NCI-H146 treated with DMSO at 0.1 percent for 48 hours (cell line): Measurements from ENCODE around the gene ATXN7.

Source experiments
- DNase-seq: peaks from one replicate; lab custom pipeline; 2025; ENCODE audit not compliant: unreplicated experiment; lab: John Stamatoyannopoulos, UW

Gene ATXN7

GRCh38 chr3:63932509-63933212, 69.0 kb downstream of the ATXN7 start:
- no peak for DNase-seq

GRCh38 chr3:63933459-63933858, 69.8 kb downstream of the ATXN7 start:
- DNase-seq, result no peak

- no peak for DNase-seq
These were observed 70.6 kb downstream of the ATXN7 start for GRCh38 chr3:63934041-63934866.

- DNase-seq, result no peak
These were observed 73.3 kb downstream of the ATXN7 start for GRCh38 chr3:63936925-63937324.

- DNase-seq, result no peak
These were observed 74.3 kb downstream of the ATXN7 start for GRCh38 chr3:63937661-63938651.

- DNase-seq, result no peak
These were observed 76.7 kb downstream of the ATXN7 start for GRCh38 chr3:63940389-63940757.

- DNase-seq, result no peak
These were observed 78.9 kb downstream of the ATXN7 start for GRCh38 chr3:63942528-63942927.

GRCh38 chr3:63943678-63944077, 80.0 kb downstream of the ATXN7 start:
- no peak for DNase-seq

- DNase-seq, result no peak
These were observed 82.0 kb downstream of the ATXN7 start for GRCh38 chr3:63945558-63946096.

- DNase-seq, result no peak
These were observed 83.1 kb downstream of the ATXN7 start for GRCh38 chr3:63946753-63947152.

GRCh38 chr3:63947594-63947993, 83.9 kb downstream of the ATXN7 start:
- DNase-seq, result no peak

GRCh38 chr3:63949005-63949404, 85.3 kb downstream of the ATXN7 start:
- DNase-seq, result no peak

- DNase-seq, result no peak
These were observed 87.0 kb downstream of the ATXN7 start for GRCh38 chr3:63950698-63951097.

GRCh38 chr3:63951492-63952247, 88.0 kb downstream of the ATXN7 start:
- DNase-seq, result no peak

GRCh38 chr3:63952248-63952594, 88.6 kb downstream of the ATXN7 start:
- no peak for DNase-seq

- DNase-seq, result no peak
These were observed 90.5 kb downstream of the ATXN7 start for GRCh38 chr3:63954182-63954581.

GRCh38 chr3:63955036-63955650, 91.5 kb downstream of the ATXN7 start:
- no peak for DNase-seq

- no peak for DNase-seq
These were observed 92.3 kb downstream of the ATXN7 start for GRCh38 chr3:63955830-63956545.

GRCh38 chr3:63959146-63959545, 95.5 kb downstream of the ATXN7 start:
- DNase-seq, result no peak
